ENCODE measurements around the gene WIPI1.

The WIPI1 gene

DNA sequence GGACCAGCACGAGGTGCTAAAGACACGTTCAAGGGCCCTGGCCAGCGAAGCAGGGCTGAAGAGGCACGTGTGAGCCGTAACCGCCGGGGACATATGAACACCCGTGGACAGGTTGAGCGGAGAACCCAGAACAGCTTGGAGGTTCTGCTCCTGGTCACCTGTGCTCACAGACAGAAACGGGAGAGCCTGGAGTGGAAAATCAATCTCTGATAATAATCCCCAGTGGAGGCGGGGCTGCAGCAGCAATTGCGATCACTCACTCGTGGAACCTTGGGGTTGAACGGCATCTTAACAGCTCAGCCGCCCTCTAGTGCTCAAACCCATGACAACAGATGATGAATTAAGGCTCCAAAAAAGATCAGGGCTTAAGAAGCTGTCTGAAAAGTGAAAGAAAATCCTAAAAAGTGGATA is 25.6 kb downstream of the WIPI1 start:
- TF ChIP-seq, protein P1, sequence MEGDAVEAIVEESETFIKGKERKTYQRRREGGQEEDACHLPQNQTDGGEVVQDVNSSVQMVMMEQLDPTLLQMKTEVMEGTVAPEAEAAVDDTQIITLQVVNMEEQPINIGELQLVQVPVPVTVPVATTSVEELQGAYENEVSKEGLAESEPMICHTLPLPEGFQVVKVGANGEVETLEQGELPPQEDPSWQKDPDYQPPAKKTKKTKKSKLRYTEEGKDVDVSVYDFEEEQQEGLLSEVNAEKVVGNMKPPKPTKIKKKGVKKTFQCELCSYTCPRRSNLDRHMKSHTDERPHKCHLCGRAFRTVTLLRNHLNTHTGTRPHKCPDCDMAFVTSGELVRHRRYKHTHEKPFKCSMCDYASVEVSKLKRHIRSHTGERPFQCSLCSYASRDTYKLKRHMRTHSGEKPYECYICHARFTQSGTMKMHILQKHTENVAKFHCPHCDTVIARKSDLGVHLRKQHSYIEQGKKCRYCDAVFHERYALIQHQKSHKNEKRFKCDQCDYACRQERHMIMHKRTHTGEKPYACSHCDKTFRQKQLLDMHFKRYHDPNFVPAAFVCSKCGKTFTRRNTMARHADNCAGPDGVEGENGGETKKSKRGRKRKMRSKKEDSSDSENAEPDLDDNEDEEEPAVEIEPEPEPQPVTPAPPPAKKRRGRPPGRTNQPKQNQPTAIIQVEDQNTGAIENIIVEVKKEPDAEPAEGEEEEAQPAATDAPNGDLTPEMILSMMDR (IDR thresholded peaks at IDR 0.05; ENCODE audit: borderline replicate concordance, insufficient read depth, low read depth, low read length): peak; percentile 37; the same call in 1 of the 2 replicates

GRCh38 chr17:68431045-68431608 is 26.2 kb downstream of the WIPI1 start:
- H3K4me3 ChIP-seq (ENCODE audit: low read depth, low read length): no peak overlapping the region
- TF ChIP-seq, protein P1 (IDR thresholded peaks at IDR 0.05; ENCODE audit: borderline replicate concordance, insufficient read depth, low read depth, low read length): no peak

More for the DNA sequence above, 25.6 kb downstream of the WIPI1 start:
- H3K4me3 ChIP-seq (ENCODE audit: low read depth, low read length): no peak overlapping the region

DNA sequence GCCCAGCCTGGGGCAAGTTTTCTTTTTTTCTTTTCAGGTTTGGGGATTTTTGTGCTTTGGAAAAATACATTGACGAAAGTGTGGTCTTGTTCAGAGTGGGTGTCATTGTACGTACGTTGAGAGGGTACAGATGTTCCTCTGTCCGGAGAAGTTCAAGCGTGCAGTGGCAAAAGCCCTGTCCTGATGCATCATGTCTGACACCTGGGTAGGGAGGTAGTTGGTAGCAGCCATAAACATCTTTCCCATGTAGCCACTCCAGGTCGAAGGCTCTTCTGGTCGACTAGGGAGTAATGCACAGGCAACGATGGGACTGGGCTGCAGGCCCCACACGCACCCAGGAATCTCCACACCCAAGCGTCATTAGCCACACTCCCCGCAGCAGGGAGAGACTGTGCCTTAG is 27.4 kb downstream of the WIPI1 start:
- TF ChIP-seq, protein P1 (IDR thresholded peaks at IDR 0.05; ENCODE audit: borderline replicate concordance, insufficient read depth, low read depth, low read length): no peak
- no peak overlapping the region for H3K4me3 ChIP-seq (ENCODE audit: low read depth, low read length)

DNA sequence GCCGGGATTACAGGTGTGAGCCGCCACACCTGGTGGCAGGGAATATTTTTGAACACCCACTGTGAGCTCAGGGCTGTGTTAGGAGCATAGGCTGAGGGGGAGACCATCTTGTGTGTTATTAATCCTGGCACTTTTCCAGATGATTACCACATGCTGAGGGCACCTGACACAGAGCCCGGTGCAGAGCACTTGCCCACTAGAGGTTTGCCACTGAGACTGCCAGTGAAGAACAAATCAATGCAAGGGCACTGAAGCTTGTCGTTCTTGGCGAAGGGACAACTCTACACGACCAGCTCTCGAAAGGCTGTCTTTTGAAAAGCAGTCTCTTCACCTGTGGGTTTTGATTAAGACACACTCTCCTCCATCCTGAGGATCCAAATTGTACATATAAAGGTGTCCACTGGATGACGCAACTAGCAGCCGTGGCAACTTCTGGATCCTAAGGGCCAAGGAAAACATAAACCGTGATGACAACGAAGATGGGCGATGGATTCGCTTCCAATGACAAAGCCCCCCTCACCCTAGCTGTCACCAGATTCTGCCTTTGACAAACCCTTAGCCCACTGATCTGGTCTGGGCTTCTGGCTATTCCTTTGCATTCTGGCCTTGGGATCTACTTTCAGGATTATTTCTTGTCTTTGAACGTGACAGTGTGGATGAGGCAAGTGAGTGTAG is 28.7 kb downstream of the WIPI1 start:
- no peak overlapping the region for H3K4me3 ChIP-seq (ENCODE audit: low read depth, low read length)
- TF ChIP-seq, protein P1 (IDR thresholded peaks at IDR 0.05; ENCODE audit: borderline replicate concordance, insufficient read depth, low read depth, low read length): no peak

DNA sequence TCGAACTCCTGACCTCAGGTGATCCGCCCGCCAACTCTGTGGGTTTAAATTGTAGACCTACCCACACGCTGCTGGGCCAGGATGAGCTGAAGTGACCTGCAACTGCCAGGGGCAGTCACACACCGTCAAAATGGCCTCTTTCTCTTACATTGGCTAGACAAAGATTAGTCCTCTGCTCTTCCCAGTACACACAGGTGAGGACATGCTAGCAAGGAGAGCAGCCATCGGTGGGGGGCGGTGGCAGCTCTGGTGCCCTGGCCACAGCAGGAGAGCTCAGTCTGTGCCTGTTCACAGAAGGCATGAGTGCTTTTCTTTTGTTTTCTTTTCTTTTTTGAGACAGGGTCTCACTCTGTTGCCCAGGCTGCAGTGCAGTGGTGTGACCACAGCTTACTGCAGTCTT is 29.7 kb downstream of the WIPI1 start:
- TF ChIP-seq, protein P1 (IDR thresholded peaks at IDR 0.05; ENCODE audit: borderline replicate concordance, insufficient read depth, low read depth, low read length): no peak
- H3K4me3 ChIP-seq (ENCODE audit: low read depth, low read length): no peak overlapping the region

DNA sequence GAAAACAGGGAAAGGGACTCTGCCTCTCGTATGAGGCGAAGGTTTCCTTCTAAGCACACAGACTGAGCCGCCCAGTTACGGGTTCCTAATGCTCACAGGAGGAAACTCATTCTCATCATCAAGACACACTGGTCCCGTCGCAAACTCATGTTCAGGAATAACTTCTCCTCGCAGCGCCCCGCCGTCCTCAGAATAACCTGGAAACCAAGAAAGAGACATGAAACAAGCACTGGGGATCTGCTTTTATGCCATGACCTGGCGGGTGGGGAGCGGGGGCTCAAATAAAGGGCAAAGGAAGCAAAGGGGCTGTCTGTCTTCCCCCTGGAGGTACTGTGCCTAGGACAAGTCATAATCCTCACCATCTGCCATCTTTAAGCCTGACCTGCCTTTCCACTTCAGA is 31.3 kb downstream of the WIPI1 start:
- H3K4me3 ChIP-seq (ENCODE audit: low read depth, low read length): no peak overlapping the region
- TF ChIP-seq, protein P1 (IDR thresholded peaks at IDR 0.05; ENCODE audit: borderline replicate concordance, insufficient read depth, low read depth, low read length): no peak

DNA sequence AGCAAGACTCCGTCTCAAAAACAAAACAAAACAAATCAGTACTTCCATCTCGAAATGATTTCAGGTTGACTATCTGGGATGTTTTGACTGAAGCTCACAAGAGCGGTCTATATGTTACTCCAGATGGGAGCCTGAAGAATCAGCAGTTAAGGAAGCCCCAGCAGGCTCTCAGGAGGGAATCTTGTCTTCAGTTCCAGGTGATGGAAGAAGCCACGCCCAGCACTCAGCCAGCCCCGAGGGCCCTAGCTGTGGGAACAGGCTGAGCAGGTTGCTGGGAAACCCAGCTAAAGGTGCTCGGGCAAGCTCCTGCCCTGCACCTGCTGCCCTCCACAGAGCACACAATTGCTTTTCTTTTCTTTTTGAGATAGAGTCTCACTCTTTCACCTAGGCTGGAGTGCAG is 32.4 kb downstream of the WIPI1 start:
- no peak overlapping the region for H3K4me3 ChIP-seq (ENCODE audit: low read depth, low read length)
- TF ChIP-seq, protein P1 (IDR thresholded peaks at IDR 0.05; ENCODE audit: borderline replicate concordance, insufficient read depth, low read depth, low read length): no peak
